Hepatocyte (in vitro differentiated cells): Measurements from ENCODE around the gene CLEC16A. TPM values are rescaled to one million over a fixed set of nuclear protein-coding genes. Genes with fewer than 3 reads are reported as not detected.

Experiments
- DNase-seq: peaks from one replicate; pipeline ENCODE4 v3.0.0-alpha.2; 2016; ENCODE audit warnings: low spot score
- H2AFZ ChIP-seq: fragments of 200-600 bp; sonication (generic); 2 replicates; pipeline ENCODE4 v1.6.0; 2016; ENCODE audit warnings: antibody characterized with exemption, mild to moderate bottlenecking
- H3K27ac ChIP-seq: fragments of 200-600 bp; sonication (generic); 2 replicates; pipeline ENCODE4 v1.5.1; 2016; ENCODE audit warnings: mild to moderate bottlenecking
- H3K27me3 ChIP-seq: fragments of 200-600 bp; sonication (generic); 2 replicates; pipeline ENCODE4 v1.6.1; 2016
- H3K36me3 ChIP-seq: fragments of 200-600 bp; sonication (generic); replicated peaks from 2 replicates; pipeline ENCODE4 v1.5.1; 2016; ENCODE audit warnings: low read depth; ENCODE audit not compliant: insufficient read depth
- H3K4me1 ChIP-seq: fragments of 200-600 bp; sonication (generic); 2 replicates; pipeline ENCODE4 v1.5.1; 2016; ENCODE audit warnings: mild to moderate bottlenecking, moderate library complexity; ENCODE audit not compliant: insufficient read depth
- H3K4me2 ChIP-seq: fragments of 200-600 bp; sonication (generic); 2 replicates; pipeline ENCODE4 v1.6.0; 2016
- H3K4me3 ChIP-seq: fragments of 200-600 bp; sonication (generic); 2 replicates; pipeline ENCODE4 v1.5.1; 2016; ENCODE audit warnings: mild to moderate bottlenecking
- H3K79me2 ChIP-seq: fragments of 200-600 bp; sonication (generic); 2 replicates; pipeline ENCODE4 v1.6.0; 2017; ENCODE audit warnings: mild to moderate bottlenecking
- H3K9me2 ChIP-seq: fragments of 200-600 bp; sonication (generic); replicated peaks from 2 replicates; pipeline ENCODE4 v1.6.0; 2017; ENCODE audit warnings: mild to moderate bottlenecking; ENCODE audit not compliant: insufficient read depth
- H3K9me3 ChIP-seq: fragments of 200-600 bp; sonication (generic); 2 replicates; pipeline ENCODE4 v1.5.1; 2016; ENCODE audit warnings: low read depth, mild to moderate bottlenecking
- H4K20me1 ChIP-seq: fragments of 200-600 bp; sonication (generic); 2 replicates; pipeline ENCODE4 v1.6.0; 2016; ENCODE audit warnings: mild to moderate bottlenecking; ENCODE audit not compliant: insufficient read depth, poor library complexity, severe bottlenecking
- EZH2 ChIP-seq: fragments of 200-600 bp; sonication (generic); IDR thresholded peaks from 2 replicates; pipeline ENCODE4 v1.6.1; 2016; ENCODE audit warnings: antibody characterized with exemption, mild to moderate bottlenecking, borderline replicate concordance
- EZH2phosphoT487 ChIP-seq: fragments of 200-600 bp; sonication (generic); IDR thresholded peaks from one replicate; pipeline ENCODE4 v1.6.1; 2018; ENCODE audit warnings: antibody characterized with exemption, mild to moderate bottlenecking, low read depth, moderate library complexity; ENCODE audit not compliant: unreplicated experiment, severe bottlenecking
- WGBS: methylation state at CpG from one replicate; pipeline ENCODE4 v1.1.6; 2016; ENCODE audit warnings: low lambda C conversion rate; ENCODE audit errors: missing lambda C conversion rate; 5-methylcytosine and 5-hydroxymethylcytosine counted together
- polyA plus RNA-seq: library from polyadenylated mRNA; unstranded; fragments of >200 nt; fragmentation: Nextera tagmentation; extraction: Ambion mirVana; gene quantifications from 2 replicates; pipeline ENCODE4 v1.2.1, GENCODE V29; 2016
- total RNA-seq: library from RNA; depleted of rRNA; stranded (reverse); fragments of >200 nt; gene quantifications from 2 replicates; pipeline ENCODE4 v1.2.3, GENCODE V29; 2014
- TF ChIP-seq, protein P1 (sequence below): fragments of 200-600 bp; sonication (generic); IDR thresholded peaks from 2 replicates; pipeline ENCODE4 v1.5.1; 2016; ENCODE audit warnings: antibody characterized with exemption, mild to moderate bottlenecking; ENCODE audit not compliant: poor library complexity

The CLEC16A gene
- total and polyA plus RNA-seq, 2 experiments from 2014 or later, result 22.3 to 22.6 TPM

DNA sequence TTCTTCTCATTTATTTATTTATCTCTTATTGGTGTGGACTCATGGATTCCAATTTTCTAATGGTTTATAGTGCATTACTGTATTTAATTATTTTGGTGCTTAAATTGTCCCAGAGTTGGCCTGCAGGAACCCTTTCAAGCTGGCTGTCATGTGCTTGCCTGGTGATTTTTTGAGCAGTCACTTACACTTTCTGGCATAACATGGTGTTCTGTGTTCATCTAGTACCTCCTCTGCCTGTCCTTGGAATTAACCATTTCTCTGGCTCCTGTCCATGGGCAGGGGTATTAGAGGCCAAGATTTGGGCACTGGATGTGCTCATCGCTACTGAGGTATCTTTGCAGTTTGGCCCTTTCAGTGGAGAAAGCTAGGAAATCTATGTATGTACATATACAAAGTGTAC, 67.0 kb downstream of the CLEC16A start:
- Histone ChIP-seq H3K4me2 (no peak overlapping the region), H3K4me1 (peaks cover 1% of the 10 kb centered on the region), H3K79me2 (no peaks in the 10 kb centered on the region), H3K4me3 (no peak overlapping the region), H3K27me3 (no peaks in the 10 kb centered on the region), H2AFZ (no peak overlapping the region), H3K36me3 (no peaks in the 10 kb centered on the region), H4K20me1 (no peaks in the 10 kb centered on the region), H3K9me2 (no peaks in the 10 kb centered on the region), H3K27ac (no peak overlapping the region), H3K9me3 (no peaks in the 10 kb centered on the region)
- no peak for DNase-seq
- TF ChIP-seq EZH2 (no peak), EZH2phosphoT487 (no peak)
- TF ChIP-seq, protein P1, sequence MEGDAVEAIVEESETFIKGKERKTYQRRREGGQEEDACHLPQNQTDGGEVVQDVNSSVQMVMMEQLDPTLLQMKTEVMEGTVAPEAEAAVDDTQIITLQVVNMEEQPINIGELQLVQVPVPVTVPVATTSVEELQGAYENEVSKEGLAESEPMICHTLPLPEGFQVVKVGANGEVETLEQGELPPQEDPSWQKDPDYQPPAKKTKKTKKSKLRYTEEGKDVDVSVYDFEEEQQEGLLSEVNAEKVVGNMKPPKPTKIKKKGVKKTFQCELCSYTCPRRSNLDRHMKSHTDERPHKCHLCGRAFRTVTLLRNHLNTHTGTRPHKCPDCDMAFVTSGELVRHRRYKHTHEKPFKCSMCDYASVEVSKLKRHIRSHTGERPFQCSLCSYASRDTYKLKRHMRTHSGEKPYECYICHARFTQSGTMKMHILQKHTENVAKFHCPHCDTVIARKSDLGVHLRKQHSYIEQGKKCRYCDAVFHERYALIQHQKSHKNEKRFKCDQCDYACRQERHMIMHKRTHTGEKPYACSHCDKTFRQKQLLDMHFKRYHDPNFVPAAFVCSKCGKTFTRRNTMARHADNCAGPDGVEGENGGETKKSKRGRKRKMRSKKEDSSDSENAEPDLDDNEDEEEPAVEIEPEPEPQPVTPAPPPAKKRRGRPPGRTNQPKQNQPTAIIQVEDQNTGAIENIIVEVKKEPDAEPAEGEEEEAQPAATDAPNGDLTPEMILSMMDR, result no peak
- 100% methylated on average over 1 of the region's 1 CpG for WGBS

GRCh38 chr16:11012841-11013240, 68.5 kb downstream of the CLEC16A start:
- H4K20me1 ChIP-seq, result no peaks in the 10 kb centered on the region
- H3K9me3 ChIP-seq, result no peaks in the 10 kb centered on the region
- no peaks in the 10 kb centered on the region for H3K36me3 ChIP-seq
- no peak overlapping the region for H3K27ac ChIP-seq
- H3K4me3 ChIP-seq, result no peak overlapping the region
- no peaks in the 10 kb centered on the region for H3K79me2 ChIP-seq
- no peak overlapping the region for H3K4me2 ChIP-seq
- H3K4me1 ChIP-seq, result peaks cover 10% of the 10 kb centered on the region
- 89% methylated on average over 8 of the region's 8 CpGs for WGBS
- TF ChIP-seq EZH2, result no peak
- TF ChIP-seq, protein P1, result no peak
- no peak for TF ChIP-seq EZH2phosphoT487
- no peaks in the 10 kb centered on the region for H3K9me2 ChIP-seq
- no peaks in the 10 kb centered on the region for H3K27me3 ChIP-seq
- no peak overlapping the region for H2AFZ ChIP-seq
- DNase-seq, result no peak

- no peak for DNase-seq
Measured at GRCh38 chr16:11014136-11014535, 69.8 kb downstream of the CLEC16A start.

More at GRCh38 chr16:11014136-11014535, 69.8 kb downstream of the CLEC16A start:
- Histone ChIP-seq H2AFZ (no peak overlapping the region), H3K79me2 (no peaks in the 10 kb centered on the region), H3K4me2 (no peak overlapping the region), H3K27ac (no peak overlapping the region), H3K9me2 (no peaks in the 10 kb centered on the region), H3K9me3 (no peaks in the 10 kb centered on the region), H3K36me3 (no peaks in the 10 kb centered on the region), H4K20me1 (no peaks in the 10 kb centered on the region), H3K4me1 (peaks cover 10% of the 10 kb centered on the region), H3K27me3 (no peaks in the 10 kb centered on the region), H3K4me3 (no peak overlapping the region)
- 84% methylated on average over 4 of the region's 4 CpGs for WGBS
- TF ChIP-seq EZH2 (no peak), EZH2phosphoT487 (no peak)
- TF ChIP-seq, protein P1, result no peak
